Naive B cell (primary cell): ENCODE results near the gene IGF2BP1. TPM values are rescaled to one million over a fixed set of nuclear protein-coding genes. Genes with fewer than 3 reads are reported as not detected.

Experiments
- ATAC-seq, 2 donors: fragments of 150-1000 bp; cut with Tn5 transposase; 2 replicates each; pipeline ENCODE4 v1.10.0; 2021; ENCODE audit warnings: low read depth in 2 of 2, mild to moderate bottlenecking in 2 of 2, moderate library complexity in 2 of 2
- DNase-seq: peaks from one replicate; pipeline ENCODE4 v3.0.0; 2022
- H3K27ac Mint-ChIP-seq, 6 donors: one replicate each; pipeline ENCODE4 v1.8.0; 2020 to 2022; ENCODE audit warnings: mild to moderate bottlenecking in 6 of 6, mixed read lengths in 6 of 6, moderate library complexity in 5 of 6, inconsistent platforms in 2 of 6
- H3K27me3 Mint-ChIP-seq, 3 donors: one replicate each; pipeline ENCODE4 v1.8.0; 2021 to 2022; ENCODE audit warnings: mixed read lengths in 3 of 3, mild to moderate bottlenecking in 1 of 3
- H3K36me3 Mint-ChIP-seq, 2 donors: one replicate each; pipeline ENCODE4 v1.8.0; 2020 to 2022; ENCODE audit warnings: mixed read lengths in 2 of 2, inconsistent platforms in 1 of 2, mild to moderate bottlenecking in 1 of 2
- H3K4me1 Mint-ChIP-seq, 3 donors: one replicate each; pipeline ENCODE4 v1.8.0; 2020 to 2022; ENCODE audit warnings: mixed read lengths in 3 of 3, inconsistent platforms in 1 of 3, mild to moderate bottlenecking in 1 of 3, moderate library complexity in 1 of 3
- H3K4me3 Mint-ChIP-seq, 8 donors: one replicate each; pipeline ENCODE4 v1.8.0; 2020 to 2022; ENCODE audit warnings: mild to moderate bottlenecking in 8 of 8, mixed read lengths in 8 of 8, moderate library complexity in 8 of 8, inconsistent platforms in 2 of 8
- H3K9me3 Mint-ChIP-seq, 7 donors: one replicate each; pipeline ENCODE4 v1.8.0; 2020 to 2022; ENCODE audit warnings: mixed read lengths in 7 of 7, mild to moderate bottlenecking in 5 of 7, inconsistent platforms in 2 of 7, moderate library complexity in 1 of 7
- polyA plus RNA-seq, 6 donors: library from polyadenylated mRNA; unstranded; fragments of 300-500 nt; fragmentation: Illumina TruSeq; gene quantifications; one replicate each; pipeline ENCODE4 v1.2.3, GENCODE V29; 2021; ENCODE audit warnings: low read depth in 6 of 6

IGF2BP1 gene
- polyA plus RNA-seq, 6 donors from 2014 or later = not detected

DNA sequence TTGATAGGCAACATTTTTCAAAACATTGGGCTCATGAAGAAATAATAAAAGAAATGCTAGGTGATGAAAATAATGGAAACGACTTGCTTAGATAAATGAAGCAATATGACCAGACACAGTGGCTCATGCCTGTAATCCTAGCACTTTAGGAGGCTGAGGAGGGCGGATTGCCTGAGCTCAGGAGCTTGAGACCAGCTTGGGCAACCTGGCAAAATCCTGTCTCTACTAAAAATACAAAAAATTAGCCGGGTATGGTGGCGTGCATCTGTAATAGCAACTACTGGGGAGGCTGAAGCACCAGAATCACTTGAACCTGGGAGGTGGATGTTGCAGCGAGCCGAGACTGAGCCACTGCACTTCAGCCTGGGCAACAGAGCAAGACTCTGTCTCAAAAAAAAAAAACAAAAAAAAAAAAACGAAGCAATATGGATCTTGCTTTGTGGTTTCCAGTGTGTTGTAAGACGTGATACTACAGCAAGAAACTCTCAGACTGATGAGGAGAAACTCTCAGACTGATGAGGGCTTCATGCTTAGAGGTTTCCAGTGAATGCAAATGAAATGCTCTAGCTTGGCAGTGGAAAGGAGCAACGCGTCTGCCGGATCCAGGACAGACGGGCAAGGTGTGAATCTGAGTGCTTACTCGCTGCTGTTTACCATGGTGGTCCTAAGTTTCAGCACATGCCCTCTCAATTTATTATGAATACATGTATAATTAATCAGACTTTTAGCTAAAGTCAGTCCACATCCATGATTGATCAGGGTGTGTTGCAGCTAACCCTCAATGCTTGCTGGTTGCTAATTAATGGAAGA lies 11.5 kb upstream of the IGF2BP1 start:
- H3K4me3 Mint-ChIP-seq = no peak overlapping the region
- DNase-seq = no peak
- no peak overlapping the region for H3K27ac Mint-ChIP-seq
- H3K4me1 Mint-ChIP-seq = no peaks in the 10 kb centered on the region
- H3K36me3 Mint-ChIP-seq = peaks cover 0 to 5% of the 10 kb centered on the region in 2 donors
- H3K27me3 Mint-ChIP-seq = peaks cover 26 to 47% (median 31%) of the 10 kb centered on the region in 3 donors
- ATAC-seq = no peak
- peaks cover 0 to 12% (median 5%) of the 10 kb centered on the region in 7 donors for H3K9me3 Mint-ChIP-seq

DNA sequence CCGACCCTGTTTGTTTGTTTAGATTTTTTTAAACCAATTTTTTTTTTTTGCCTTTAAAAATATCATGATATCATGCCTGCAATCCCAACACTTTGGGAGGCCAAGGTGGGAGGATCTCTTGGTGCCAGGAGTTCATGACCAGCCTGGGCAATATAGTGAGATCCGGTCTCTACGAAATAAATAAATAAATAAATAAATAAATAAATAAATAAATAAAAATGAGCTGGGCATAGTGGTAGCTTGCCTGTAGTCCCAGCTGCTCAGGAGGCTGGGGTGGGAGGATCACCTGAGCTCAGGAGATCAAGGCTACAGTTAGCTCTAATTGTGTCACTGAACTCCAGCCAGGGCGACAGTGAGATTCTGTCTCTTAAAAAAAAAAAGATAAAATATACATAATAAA lies 8.1 kb upstream of the IGF2BP1 start:
- H3K27ac Mint-ChIP-seq = no peak overlapping the region
- no peaks in the 10 kb centered on the region for H3K4me1 Mint-ChIP-seq
- ATAC-seq (no peak), DNase-seq (no peak)
- no peaks in the 10 kb centered on the region for H3K9me3 Mint-ChIP-seq
- peaks cover 40 to 53% (median 50%) of the 10 kb centered on the region in 3 donors for H3K27me3 Mint-ChIP-seq
- no peaks in the 10 kb centered on the region for H3K36me3 Mint-ChIP-seq
- H3K4me3 Mint-ChIP-seq = no peak overlapping the region

DNA sequence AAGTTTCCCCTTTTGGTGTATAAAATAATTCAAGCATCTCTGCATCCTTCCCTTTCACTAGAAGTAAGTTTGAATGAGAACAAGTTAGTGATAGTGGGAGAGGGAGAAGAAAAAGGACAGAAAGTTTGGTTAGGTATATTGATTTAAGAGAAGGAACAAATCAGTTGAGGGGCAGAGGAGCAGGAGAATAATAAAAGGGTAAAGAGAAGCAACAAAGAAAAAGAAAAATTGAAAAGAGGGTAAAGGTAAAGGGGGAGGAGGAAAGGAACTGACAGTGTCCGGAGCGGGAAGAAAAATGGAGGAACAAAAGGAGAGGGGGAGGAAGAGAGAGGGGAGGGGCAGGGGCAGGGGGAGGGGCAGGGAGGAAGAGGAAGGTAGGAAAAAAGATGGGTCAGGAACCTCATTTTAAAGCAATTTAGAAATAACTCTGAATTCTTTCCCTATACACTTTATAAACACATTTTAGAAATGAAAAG lies 6.3 kb upstream of the IGF2BP1 start:
- DNase-seq (no peak), ATAC-seq (no peak)
- Mint-ChIP-seq H3K4me3 (no peak overlapping the region), H3K36me3 (no peaks in the 10 kb centered on the region), H3K27ac (no peak overlapping the region), H3K27me3 (peaks cover 40 to 60% (median 56%) of the 10 kb centered on the region in 3 donors), H3K9me3 (no peaks in the 10 kb centered on the region), H3K4me1 (peaks cover 4 to 7% (median 6%) of the 10 kb centered on the region in 3 donors)

DNA sequence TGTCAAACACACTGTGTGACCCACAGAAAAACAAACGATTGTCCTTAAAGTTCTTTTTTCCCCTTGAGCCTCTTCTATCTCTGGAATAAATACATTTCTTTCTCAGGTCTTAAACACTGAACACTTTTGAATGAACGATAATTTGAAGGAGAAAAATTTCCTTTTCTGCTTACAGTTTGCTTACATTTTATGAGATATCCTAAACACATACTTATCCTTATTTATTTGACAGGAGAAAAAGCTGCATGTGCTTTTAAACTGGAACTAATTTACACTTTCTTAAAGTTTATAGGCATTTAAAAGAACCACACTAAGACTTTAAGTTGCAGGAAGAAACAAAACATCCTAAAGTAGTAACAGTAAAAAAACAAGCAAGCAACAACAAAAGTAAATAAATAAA lies 4.7 kb upstream of the IGF2BP1 start:
- ATAC-seq (no peak), DNase-seq (no peak)
- Mint-ChIP-seq H3K27ac (no peak overlapping the region), H3K36me3 (peaks cover 0 to 8% of the 10 kb centered on the region in 2 donors), H3K27me3 (peaks cover 46 to 72% (median 56%) of the 10 kb centered on the region in 3 donors), H3K9me3 (peaks cover 0 to 2% (median 0%) of the 10 kb centered on the region in 7 donors), H3K4me1 (peaks cover 13 to 21% (median 18%) of the 10 kb centered on the region in 3 donors), H3K4me3 (no peak overlapping the region)

DNA sequence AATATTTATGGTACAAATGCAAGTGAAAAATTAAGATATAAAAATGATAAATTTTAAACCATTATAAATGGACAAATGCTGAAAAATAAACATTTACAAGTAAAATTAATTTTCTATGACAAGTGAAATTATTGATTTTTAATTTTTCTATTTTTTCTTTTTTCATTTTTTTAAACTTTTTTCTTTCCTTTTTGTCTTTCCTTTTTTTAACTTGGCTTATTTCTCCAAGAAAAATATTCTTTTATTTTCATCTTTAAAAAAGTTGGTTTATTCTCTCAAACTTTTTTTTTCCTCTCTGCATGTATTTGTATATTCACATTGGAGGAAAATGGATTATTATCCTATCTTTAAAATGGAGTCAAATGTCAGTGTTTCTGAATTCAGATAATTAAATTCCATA lies 3.9 kb upstream of the IGF2BP1 start:
- Mint-ChIP-seq H3K4me1 (peaks cover 16 to 29% (median 26%) of the 10 kb centered on the region in 3 donors), H3K27me3 (peaks cover 48 to 76% (median 52%) of the 10 kb centered on the region in 3 donors), H3K36me3 (peaks cover 0 to 8% of the 10 kb centered on the region in 2 donors), H3K27ac (no peak overlapping the region), H3K9me3 (peaks cover 0 to 2% (median 0%) of the 10 kb centered on the region in 7 donors), H3K4me3 (no peak overlapping the region)
- no peak for DNase-seq
- no peak for ATAC-seq

DNA sequence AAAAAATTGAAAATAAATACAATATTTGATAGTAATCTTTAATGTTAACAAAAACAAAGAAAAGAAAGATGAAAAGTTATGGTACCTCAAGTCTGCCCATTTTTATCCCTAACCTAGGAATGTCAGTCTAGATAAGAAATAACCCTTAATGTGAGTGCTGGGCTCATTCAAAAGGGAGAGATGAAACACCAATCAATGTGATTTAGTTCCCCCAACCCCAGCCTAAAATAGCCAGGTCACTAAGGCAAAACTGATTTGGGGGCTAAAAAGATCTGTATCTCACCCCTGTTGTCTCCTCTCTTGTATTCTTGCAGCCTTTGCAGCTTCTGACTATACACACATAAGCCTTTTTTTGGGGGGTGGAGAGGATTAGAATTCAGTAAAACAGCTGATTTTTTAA lies 3.2 kb upstream of the IGF2BP1 start:
- peaks cover 0 to 2% (median 0%) of the 10 kb centered on the region in 7 donors for H3K9me3 Mint-ChIP-seq
- peaks cover 17 to 36% (median 30%) of the 10 kb centered on the region in 3 donors for H3K4me1 Mint-ChIP-seq
- H3K36me3 Mint-ChIP-seq = peaks cover 0 to 8% of the 10 kb centered on the region in 2 donors
- DNase-seq (no peak), ATAC-seq (no peak)
- no peak overlapping the region for H3K4me3 Mint-ChIP-seq
- H3K27ac Mint-ChIP-seq = no peak overlapping the region
- peaks cover 55 to 82% (median 57%) of the 10 kb centered on the region in 3 donors for H3K27me3 Mint-ChIP-seq

DNA sequence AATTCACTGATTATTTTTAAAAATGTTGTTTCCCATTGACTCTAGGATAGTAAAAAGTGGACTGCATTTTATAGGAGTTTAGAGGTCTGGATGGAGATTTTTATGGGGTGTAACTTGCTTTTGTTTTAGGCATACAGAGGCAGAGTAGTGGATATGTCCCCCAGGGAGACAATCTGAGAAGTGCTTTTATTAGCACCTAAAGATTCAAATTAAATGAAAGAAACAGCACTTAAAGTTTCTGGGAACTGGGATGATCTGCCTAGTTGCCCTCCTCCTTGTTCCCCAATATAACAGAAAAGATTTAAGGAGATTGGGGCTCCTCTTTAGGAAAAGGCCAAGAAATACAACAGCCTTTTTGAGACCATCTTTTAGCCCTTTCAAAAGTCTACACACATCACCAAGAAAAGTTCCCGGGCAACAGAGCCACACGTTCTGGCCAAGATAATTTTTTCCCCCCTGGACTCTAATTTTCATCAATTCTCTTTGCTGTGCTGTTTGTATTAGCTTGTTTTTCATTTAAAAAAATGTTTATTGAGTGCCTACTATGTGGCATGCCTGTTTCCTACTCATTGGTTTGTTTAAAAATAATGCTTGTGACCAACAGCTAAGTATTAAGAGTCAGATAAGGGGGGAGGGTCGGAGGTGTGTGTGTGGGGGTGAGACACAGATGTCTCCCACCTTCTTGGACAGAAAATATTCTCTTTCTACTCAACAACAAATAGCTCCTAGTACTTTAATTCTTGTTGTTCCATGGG lies 2.5 kb upstream of the IGF2BP1 start:
- peak overlapping the region in 2 of 6 donors; percentile 53 to 79 for H3K27ac Mint-ChIP-seq
- peaks cover 0 to 2% (median 0%) of the 10 kb centered on the region in 7 donors for H3K9me3 Mint-ChIP-seq
- ATAC-seq (no peak), DNase-seq (no peak)
- H3K27me3 Mint-ChIP-seq = peaks cover 63 to 84% (median 65%) of the 10 kb centered on the region in 3 donors
- H3K4me1 Mint-ChIP-seq = peaks cover 17 to 39% (median 30%) of the 10 kb centered on the region in 3 donors
- peaks cover 0 to 8% of the 10 kb centered on the region in 2 donors for H3K36me3 Mint-ChIP-seq
- H3K4me3 Mint-ChIP-seq = peak overlapping the region; percentile 62 to 87 (median 78)

DNA sequence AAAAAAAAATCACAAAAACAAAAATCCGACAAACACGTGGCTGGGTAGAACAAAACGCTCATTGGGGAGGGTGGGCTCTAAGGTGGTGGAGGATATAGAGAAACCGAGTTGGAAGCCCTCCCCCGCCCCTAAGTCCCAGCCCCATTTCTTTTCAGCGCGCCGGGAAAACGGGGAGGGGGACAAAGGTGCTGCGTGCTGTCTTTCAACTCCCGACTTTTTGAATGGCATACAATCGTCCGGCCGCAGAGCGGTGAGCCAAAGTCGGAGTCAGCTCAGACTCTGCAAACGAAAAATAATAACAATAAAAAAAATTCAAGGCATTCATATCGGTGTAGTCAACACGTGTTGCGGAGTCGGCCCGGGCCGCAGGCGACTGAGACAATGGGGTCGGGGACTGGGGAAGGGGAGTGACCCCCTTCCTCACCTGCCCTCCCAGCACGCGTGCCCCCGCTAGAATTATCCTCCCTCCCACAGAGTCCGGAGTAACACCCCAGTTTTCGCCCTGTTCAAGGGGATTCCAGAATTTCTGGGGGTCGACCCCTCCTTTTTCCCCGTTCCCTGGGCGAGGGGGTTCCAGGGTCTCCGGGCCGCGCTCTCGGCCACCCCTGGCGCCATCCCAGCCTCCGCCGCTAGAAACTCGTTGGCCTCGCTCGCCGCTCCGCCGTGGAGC lies 1.7 kb upstream of the IGF2BP1 start:
- DNase-seq = no peak
- peak overlapping the region; percentile 65 to 87 (median 80) for H3K4me3 Mint-ChIP-seq
- peak overlapping the region in 2 of 6 donors; percentile 53 to 79 for H3K27ac Mint-ChIP-seq

DNA sequence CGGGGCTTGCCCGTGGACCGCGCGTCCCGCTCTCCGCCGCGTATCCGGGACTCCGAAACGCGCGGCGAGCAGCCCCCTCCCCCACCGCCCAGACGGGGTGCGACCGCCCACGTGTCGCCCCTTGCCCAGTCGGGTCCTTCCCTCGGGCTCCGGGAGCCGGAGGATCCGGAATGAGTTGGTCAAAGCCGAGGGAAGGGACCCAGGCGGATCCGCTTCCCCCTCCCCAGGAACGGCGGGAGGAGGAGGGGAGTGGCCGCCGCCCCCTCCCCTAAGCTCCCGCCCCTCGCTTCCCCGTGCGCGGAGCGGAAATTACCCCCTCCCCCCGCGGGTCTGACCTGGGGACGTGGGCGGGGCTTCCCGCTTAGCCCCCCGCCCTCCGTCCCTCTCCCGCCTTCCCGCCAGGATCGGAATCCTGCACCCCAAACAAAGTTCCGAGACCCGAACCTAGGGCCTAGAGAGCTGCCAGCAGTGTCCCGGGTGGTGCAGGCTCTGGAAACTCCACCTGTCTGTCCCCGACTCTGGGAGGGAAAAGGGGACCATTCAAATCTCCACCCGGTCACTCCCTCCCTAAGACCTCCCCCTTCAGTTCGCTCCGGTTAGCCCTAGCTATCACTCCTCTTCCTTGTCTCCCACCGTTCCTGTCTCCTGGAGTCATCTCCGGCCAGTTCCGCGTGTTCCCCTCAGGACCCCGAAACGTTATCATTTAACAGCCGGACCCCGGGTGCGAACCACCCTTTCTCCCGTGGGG lies 1.0 kb upstream of the IGF2BP1 start:
- Mint-ChIP-seq H3K27ac (peak overlapping the region in 3 of 6 donors; percentile 39 to 95 (median 88)), H3K4me1 (peaks cover 17 to 39% (median 30%) of the 10 kb centered on the region in 3 donors), H3K9me3 (peaks cover 0 to 7% (median 0%) of the 10 kb centered on the region in 7 donors), H3K36me3 (peaks cover 0 to 8% of the 10 kb centered on the region in 2 donors), H3K27me3 (peaks cover 66 to 84% (median 70%) of the 10 kb centered on the region in 3 donors), H3K4me3 (peak overlapping the region; percentile 74 to 93 (median 86))
- DNase-seq (peak; percentile 14), ATAC-seq (peak; percentile 14 to 41)

More for the DNA sequence above, 1.7 kb upstream of the IGF2BP1 start:
- peaks cover 0 to 8% of the 10 kb centered on the region in 2 donors for H3K36me3 Mint-ChIP-seq
- ATAC-seq = peak in 1 of 2 donors; percentile 53
- peaks cover 0 to 3% (median 0%) of the 10 kb centered on the region in 7 donors for H3K9me3 Mint-ChIP-seq
- H3K4me1 Mint-ChIP-seq = peaks cover 17 to 39% (median 30%) of the 10 kb centered on the region in 3 donors
- H3K27me3 Mint-ChIP-seq = peaks cover 66 to 84% (median 70%) of the 10 kb centered on the region in 3 donors

DNA sequence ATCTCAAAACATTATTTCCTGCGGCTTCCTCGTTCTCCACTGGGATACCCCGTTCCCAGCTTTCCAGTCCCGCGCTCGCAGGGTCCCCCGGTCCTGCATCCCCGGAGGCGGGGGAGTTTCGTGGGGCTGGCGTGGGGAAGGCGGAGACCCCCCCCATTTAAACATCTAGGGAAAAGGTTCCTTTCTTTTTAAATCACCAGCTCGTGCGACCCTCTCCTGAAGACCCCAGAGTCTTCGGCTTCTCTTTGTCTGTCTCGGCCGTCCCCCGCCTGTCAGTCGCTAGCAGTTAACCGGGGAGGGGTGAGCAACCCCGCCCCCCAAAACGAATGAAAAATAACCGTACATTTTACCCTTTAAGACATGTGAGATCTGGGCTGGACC lies 473 bp upstream of the IGF2BP1 start:
- ATAC-seq (peak in 1 of 2 donors; percentile 9), DNase-seq (no peak)
- Mint-ChIP-seq H3K4me3 (peak overlapping the region; percentile 74 to 93 (median 86)), H3K27ac (peak overlapping the region in 4 of 6 donors; percentile 39 to 95 (median 83)), H3K27me3 (peaks cover 71 to 87% (median 75%) of the 10 kb centered on the region in 3 donors), H3K36me3 (peaks cover 0 to 8% of the 10 kb centered on the region in 2 donors), H3K4me1 (peaks cover 17 to 39% (median 30%) of the 10 kb centered on the region in 3 donors), H3K9me3 (peaks cover 0 to 7% (median 0%) of the 10 kb centered on the region in 7 donors)

DNA sequence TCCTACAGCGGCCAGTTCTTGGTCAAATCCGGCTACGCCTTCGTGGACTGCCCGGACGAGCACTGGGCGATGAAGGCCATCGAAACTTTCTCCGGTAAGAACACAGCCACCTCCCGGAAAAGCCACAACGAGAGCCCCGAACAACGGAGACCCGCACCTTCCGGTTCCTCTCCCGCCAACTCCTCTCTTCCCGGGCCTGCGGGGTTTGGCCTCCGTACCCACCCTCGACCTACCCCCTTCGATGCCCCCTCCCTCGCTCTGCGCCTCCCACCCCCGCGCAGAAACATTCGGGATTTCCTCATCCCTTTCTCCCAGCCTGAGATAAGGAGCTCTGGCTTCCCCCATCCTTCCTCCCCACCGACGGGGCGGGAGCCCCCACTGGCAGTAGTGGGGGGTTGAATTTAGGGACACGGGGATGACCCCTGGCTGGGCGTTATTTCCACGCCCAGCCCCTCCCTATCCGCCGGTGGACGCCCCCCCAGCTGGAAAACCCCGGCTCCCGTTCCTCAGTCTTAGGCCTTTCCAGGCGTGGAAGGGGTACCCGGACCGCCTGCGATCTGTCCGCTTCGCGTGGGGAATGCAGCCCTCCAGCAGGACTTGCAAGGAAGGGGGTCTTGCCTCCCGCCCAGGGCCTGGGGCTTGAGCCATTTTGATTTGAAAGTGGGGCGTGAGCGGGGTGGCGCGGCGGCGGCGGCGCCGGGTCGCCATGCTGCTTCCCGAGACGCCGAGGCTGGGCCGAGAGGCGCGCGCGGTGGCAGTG lies 822 bp downstream of the IGF2BP1 start:
- DNase-seq (peak; percentile 7), ATAC-seq (peak in 1 of 2 donors; percentile 9)
- Mint-ChIP-seq H3K4me3 (peak overlapping the region; percentile 76 to 93 (median 87)), H3K4me1 (peaks cover 17 to 39% (median 30%) of the 10 kb centered on the region in 3 donors), H3K27me3 (peaks cover 73 to 88% (median 76%) of the 10 kb centered on the region in 3 donors), H3K9me3 (peaks cover 0 to 7% (median 0%) of the 10 kb centered on the region in 7 donors), H3K27ac (peak overlapping the region in 4 of 6 donors; percentile 19 to 88 (median 36)), H3K36me3 (peaks cover 0 to 9% of the 10 kb centered on the region in 2 donors)
